ENCODE data around the gene SDSL. TPM values are rescaled to one million over a fixed set of nuclear protein-coding genes. Genes with fewer than 3 reads are reported as not detected.

The SDSL gene
- total RNA-seq, 1 experiment from 2014 or later = 19.9 TPM

DNA sequence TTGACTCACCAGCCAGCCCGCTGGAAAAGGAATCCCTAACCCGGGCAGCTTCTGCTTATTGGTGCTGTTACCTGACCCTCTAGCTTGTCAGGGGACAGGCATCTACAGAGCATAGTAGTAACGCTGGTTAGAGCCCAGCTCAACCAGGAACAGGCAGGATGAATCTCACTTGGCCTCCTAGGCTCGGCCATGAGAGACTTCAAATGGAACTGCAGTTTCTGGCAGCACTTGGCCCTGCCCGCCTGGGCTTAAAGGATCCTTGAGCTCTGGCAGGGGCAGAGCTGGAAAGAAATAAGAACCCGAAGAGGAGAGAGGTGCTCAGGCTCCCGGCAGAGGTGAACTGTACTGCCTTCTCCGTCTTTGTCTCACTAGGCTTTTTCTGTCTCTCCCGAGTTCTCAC lies 51.8 kb downstream of the SDSL start:
- TF ChIP-seq, protein P1, sequence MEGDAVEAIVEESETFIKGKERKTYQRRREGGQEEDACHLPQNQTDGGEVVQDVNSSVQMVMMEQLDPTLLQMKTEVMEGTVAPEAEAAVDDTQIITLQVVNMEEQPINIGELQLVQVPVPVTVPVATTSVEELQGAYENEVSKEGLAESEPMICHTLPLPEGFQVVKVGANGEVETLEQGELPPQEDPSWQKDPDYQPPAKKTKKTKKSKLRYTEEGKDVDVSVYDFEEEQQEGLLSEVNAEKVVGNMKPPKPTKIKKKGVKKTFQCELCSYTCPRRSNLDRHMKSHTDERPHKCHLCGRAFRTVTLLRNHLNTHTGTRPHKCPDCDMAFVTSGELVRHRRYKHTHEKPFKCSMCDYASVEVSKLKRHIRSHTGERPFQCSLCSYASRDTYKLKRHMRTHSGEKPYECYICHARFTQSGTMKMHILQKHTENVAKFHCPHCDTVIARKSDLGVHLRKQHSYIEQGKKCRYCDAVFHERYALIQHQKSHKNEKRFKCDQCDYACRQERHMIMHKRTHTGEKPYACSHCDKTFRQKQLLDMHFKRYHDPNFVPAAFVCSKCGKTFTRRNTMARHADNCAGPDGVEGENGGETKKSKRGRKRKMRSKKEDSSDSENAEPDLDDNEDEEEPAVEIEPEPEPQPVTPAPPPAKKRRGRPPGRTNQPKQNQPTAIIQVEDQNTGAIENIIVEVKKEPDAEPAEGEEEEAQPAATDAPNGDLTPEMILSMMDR (IDR thresholded peaks at IDR 0.05; ENCODE audit: unreplicated experiment) = no peak
- CTCF ChIA-PET = interaction anchor here (1.0 kb wide), 1 partner anchor 12 kb away, joined by 3 read pairs; no protein-coding TSS in a partner anchor
- no peak for DNase-seq
- BruUV-seq (replicated peaks) = no TSS peak
- no peaks in the 10 kb centered on the region for H3K4me1 Mint-ChIP-seq (ENCODE audit: low read depth, unreplicated experiment)
- H3K36me3 Mint-ChIP-seq (ENCODE audit: insufficient read depth, unreplicated experiment) = no peaks in the 10 kb centered on the region
- no peak overlapping the region for H3K27ac Mint-ChIP-seq (ENCODE audit: unreplicated experiment)
- intact Hi-C loops (cut with micrococcal nuclease; ENCODE audit: unreplicated experiment) = no loop called here
- H3K4me3 Mint-ChIP-seq (ENCODE audit: low read depth, unreplicated experiment) = no peak overlapping the region
- no peaks in the 10 kb centered on the region for H3K9me3 Mint-ChIP-seq (ENCODE audit: low read depth, unreplicated experiment)
- H3K27me3 Mint-ChIP-seq (ENCODE audit: unreplicated experiment) = peaks cover 88% of the 10 kb centered on the region

- TF ChIP-seq, protein P1 (IDR thresholded peaks at IDR 0.05; ENCODE audit: unreplicated experiment) = no peak
- H3K27me3 Mint-ChIP-seq (ENCODE audit: unreplicated experiment) = peaks cover 88% of the 10 kb centered on the region
- H3K4me1 Mint-ChIP-seq (ENCODE audit: low read depth, unreplicated experiment) = no peaks in the 10 kb centered on the region
- no peak overlapping the region for H3K27ac Mint-ChIP-seq (ENCODE audit: unreplicated experiment)
- no peaks in the 10 kb centered on the region for H3K9me3 Mint-ChIP-seq (ENCODE audit: low read depth, unreplicated experiment)
- no peak overlapping the region for H3K4me3 Mint-ChIP-seq (ENCODE audit: low read depth, unreplicated experiment)
- intact Hi-C loops (cut with micrococcal nuclease; ENCODE audit: unreplicated experiment) = no loop called here
- BruUV-seq (replicated peaks) = no TSS peak
- no peaks in the 10 kb centered on the region for H3K36me3 Mint-ChIP-seq (ENCODE audit: insufficient read depth, unreplicated experiment)
- CTCF ChIA-PET = no interaction called here
- DNase-seq = no peak
These were observed 52.7 kb downstream of the SDSL start for GRCh38 chr12:113474635-113475436.

- H3K4me1 Mint-ChIP-seq (ENCODE audit: low read depth, unreplicated experiment) = no peaks in the 10 kb centered on the region
- CTCF ChIA-PET = no interaction called here
- H3K27me3 Mint-ChIP-seq (ENCODE audit: unreplicated experiment) = peaks cover 88% of the 10 kb centered on the region
- H3K36me3 Mint-ChIP-seq (ENCODE audit: insufficient read depth, unreplicated experiment) = no peaks in the 10 kb centered on the region
- intact Hi-C loops (cut with micrococcal nuclease; ENCODE audit: unreplicated experiment) = no loop called here
- no TSS peak for BruUV-seq (replicated peaks)
- no peak overlapping the region for H3K4me3 Mint-ChIP-seq (ENCODE audit: low read depth, unreplicated experiment)
- no peaks in the 10 kb centered on the region for H3K9me3 Mint-ChIP-seq (ENCODE audit: low read depth, unreplicated experiment)
- no peak for DNase-seq
- H3K27ac Mint-ChIP-seq (ENCODE audit: unreplicated experiment) = no peak overlapping the region
- TF ChIP-seq, protein P1 (IDR thresholded peaks at IDR 0.05; ENCODE audit: unreplicated experiment) = no peak
These were observed 53.4 kb downstream of the SDSL start for GRCh38 chr12:113475451-113476175.

DNA sequence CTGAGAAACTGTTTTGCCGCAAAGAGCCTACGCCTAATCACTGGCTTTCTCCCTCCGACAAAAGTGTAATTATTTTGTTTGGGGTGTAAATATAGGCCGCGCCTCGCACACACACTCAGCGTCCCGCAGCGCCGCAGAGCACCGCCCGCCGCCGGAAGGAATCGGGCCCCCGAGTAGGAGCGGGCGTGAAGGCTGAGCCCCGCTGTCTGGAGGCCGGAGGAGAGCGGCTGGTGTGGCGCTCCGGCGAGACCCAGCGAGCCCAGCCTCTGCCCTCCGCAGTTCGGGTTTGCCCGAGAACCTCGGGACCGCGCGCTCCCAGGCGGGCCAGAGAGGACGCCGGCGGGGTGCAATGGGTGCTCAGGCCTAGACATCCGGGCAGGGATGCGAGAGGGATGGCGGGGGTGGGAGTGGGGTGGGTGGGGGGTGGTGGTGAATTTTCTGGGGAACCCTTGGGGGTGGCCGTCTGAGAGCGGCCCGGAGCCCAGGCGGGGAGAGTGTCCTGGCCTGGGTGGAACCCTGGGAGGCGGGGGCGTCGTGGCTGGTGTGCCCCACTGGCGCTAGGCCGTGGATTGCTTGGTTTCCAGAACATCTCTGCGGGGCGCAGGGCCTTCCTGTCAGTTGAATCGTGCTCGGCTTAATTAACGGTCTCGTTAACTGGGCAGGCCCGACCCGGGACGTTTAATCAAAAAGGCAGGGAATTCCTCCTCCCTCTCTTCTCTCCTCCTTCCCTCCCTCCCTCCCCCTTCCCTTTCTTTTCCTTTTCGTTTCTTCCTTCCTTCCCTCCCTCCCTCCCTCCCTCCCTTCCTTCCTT lies 54.2 kb downstream of the SDSL start:
- intact Hi-C loops (cut with micrococcal nuclease; ENCODE audit: unreplicated experiment) = no loop called here
- Mint-ChIP-seq H3K4me3 (ENCODE audit: low read depth, unreplicated experiment) (no peak overlapping the region), H3K9me3 (ENCODE audit: low read depth, unreplicated experiment) (no peaks in the 10 kb centered on the region), H3K4me1 (ENCODE audit: low read depth, unreplicated experiment) (no peaks in the 10 kb centered on the region), H3K36me3 (ENCODE audit: insufficient read depth, unreplicated experiment) (no peaks in the 10 kb centered on the region), H3K27ac (ENCODE audit: unreplicated experiment) (no peak overlapping the region), H3K27me3 (ENCODE audit: unreplicated experiment) (peaks cover 90% of the 10 kb centered on the region)
- no TSS peak for BruUV-seq (replicated peaks)
- TF ChIP-seq, protein P1 (IDR thresholded peaks at IDR 0.05; ENCODE audit: unreplicated experiment) = no peak
- DNase-seq = no peak
- CTCF ChIA-PET = no interaction called here

Measured in Calu3 (cell line).